GM10266 (cell line): ENCODE measurements around the gene CTCFL.
"Not testable (repeated sequence)": the region's sequence is repeated elsewhere in the genome, so short reads cannot be mapped to it uniquely, and the experiment has no call there.

Experiments used
- DNase-seq: peaks from one replicate; pipeline ENCODE4 v3.0.0; 2012; ENCODE audit errors: extremely low spot score
- TF ChIP-seq, protein P1 (sequence below): IDR thresholded peaks from 2 replicates; pipeline ENCODE4 v1.5.1; 2012; ENCODE audit warnings: mild to moderate bottlenecking, low read depth; ENCODE audit not compliant: control insufficient read depth, insufficient read depth; ENCODE audit errors: missing control alignments

CTCFL gene

DNA sequence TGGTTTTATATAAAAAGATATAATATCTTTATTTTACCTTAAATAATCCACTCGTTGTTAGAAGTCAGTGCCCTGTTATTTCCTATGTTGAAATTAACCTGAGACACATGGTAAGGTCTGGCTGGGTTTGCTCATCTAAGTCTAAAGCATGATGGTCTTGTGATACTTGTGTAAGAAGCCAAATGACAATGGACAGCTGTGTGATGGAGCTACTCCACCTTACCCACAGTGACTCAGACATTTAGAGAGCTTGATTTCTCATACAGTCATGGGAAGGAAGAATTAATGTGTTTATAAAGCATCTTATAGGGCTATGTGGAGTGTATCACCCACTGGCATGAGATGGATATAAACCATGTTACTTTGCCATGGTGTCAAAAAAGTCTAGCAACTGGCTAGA lies 11.7 kb downstream of the CTCFL start:
- TF ChIP-seq, protein P1, sequence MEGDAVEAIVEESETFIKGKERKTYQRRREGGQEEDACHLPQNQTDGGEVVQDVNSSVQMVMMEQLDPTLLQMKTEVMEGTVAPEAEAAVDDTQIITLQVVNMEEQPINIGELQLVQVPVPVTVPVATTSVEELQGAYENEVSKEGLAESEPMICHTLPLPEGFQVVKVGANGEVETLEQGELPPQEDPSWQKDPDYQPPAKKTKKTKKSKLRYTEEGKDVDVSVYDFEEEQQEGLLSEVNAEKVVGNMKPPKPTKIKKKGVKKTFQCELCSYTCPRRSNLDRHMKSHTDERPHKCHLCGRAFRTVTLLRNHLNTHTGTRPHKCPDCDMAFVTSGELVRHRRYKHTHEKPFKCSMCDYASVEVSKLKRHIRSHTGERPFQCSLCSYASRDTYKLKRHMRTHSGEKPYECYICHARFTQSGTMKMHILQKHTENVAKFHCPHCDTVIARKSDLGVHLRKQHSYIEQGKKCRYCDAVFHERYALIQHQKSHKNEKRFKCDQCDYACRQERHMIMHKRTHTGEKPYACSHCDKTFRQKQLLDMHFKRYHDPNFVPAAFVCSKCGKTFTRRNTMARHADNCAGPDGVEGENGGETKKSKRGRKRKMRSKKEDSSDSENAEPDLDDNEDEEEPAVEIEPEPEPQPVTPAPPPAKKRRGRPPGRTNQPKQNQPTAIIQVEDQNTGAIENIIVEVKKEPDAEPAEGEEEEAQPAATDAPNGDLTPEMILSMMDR, result no peak
- DNase-seq, result no peak

DNA sequence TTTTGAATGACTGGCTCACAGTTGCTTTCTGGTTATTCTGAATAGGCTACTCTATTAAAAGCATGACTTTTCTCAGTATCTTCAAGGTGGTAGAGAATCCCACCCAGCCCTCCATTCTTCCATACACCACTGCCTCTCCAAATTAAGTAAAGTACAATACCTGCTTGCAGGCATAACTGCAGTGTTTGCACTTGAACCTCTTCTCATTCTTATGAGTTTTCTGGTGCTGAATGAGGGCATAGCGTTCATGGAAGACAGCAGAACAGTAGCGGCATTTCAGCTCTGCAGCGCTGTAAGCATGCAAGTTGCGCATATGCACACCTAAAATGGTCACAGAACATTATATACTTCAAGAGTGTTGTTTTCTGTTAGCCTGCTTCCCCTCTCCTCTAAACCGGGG lies 12.5 kb downstream of the CTCFL start:
- TF ChIP-seq, protein P1, result no peak
- DNase-seq, result no peak

DNA sequence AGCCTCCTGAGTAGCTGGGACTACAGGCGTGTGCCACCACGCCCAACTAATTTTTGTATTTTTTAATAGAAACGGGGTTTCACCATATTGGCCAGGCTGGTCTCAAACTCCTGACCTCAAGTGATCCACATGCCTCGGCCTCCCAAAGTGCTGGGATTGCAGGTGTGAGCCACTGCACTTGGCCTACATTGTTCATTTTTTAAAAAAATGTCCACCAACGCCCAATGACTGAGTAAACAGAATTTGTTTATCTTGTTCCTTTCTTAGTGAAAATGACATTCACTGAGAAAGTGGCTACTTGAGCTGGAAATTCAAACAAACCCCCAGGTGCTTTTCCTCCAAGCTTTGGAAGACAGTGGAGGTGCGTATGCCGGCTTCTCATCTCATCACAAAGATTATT lies 13.2 kb downstream of the CTCFL start:
- not testable (repeated sequence) for DNase-seq

DNA sequence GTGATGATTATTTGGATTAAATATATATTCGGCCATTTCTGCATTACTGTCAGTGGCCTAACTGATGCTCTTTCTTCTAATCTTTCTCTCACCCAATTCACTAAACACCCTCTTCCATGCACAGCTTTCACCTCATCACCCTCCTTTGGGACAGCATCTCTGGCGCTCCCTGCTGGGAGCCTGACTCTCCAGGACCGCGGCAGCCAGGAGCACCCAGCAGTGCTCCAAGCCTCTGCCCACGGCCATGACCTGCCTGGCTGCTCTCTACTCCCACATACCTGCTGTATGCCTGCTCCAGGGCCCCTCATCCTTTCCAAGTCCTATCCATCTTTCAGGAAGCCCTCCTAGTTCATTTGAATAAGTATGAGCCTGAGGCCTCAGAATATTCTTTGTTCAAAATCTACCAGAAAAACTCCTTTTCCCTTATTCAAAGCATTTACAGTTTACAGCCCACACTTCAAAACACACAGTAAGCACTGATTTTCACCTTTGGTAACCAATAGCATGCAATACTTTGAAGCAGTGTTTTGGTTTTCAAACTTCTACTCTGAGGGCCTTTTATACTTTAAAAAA lies 15.2 kb downstream of the CTCFL start:
- peak; percentile 45 for DNase-seq
- TF ChIP-seq, protein P1, result peak; percentile 48

DNA sequence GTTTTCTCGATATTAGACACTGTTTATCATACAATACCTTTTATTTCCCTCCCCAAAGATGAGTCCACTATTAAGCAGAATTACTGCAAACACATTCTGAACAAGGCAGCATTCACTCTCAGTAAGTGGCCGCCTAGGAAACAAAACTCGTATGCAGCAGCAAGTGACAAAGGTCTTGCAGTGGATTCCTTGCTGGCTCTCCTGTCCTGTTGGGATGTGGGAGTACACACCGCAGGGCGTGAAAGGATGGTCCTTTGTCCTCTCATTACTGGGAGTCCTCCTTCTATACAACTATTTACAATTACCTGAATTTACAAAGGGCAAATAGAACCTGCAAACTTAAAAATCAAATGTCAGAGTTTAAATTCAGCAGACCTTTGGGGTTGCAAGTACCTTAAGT lies 16.1 kb downstream of the CTCFL start:
- no peak for DNase-seq
- TF ChIP-seq, protein P1, result no peak

DNA sequence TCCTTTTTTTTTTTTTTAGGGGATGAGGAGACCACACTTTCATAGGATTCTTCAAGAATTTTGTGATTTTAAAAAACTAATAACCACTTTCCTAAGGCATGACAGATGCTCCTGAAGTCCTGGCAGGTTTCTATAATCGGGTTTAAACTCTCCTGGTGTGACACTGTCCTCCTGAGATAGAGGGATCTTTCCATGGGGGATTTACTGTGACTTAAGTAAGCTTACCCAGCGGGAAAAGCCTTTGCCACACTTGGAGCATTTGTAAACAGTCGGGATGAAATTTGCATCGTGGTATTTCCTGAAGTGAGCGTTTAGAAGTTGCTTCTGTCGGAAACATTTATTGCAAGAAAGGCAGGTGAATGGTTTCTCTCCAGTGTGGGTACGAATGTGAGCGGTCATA lies 16.6 kb downstream of the CTCFL start:
- TF ChIP-seq, protein P1, result no peak
- DNase-seq, result no peak

DNA sequence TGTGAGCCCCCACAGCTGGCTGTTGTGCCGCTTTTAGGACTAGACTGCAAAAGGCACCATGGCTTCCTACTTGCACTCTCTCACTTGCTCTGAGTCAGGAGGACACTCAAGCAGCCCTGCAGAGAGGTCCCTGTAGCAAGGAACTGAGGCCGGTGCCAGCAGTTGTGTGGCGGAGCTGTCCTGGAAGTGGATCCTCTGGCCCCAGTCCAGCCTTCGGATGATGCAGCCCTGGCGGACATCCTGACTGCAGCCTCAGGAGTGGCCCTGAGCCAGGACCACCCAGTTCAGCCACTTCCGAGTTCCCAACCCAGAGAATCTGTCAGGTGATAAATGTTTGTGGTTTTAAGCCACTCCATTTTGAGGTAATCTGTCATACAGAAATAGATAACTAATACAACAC lies 17.5 kb downstream of the CTCFL start:
- no peak for DNase-seq
- TF ChIP-seq, protein P1, result no peak

DNA sequence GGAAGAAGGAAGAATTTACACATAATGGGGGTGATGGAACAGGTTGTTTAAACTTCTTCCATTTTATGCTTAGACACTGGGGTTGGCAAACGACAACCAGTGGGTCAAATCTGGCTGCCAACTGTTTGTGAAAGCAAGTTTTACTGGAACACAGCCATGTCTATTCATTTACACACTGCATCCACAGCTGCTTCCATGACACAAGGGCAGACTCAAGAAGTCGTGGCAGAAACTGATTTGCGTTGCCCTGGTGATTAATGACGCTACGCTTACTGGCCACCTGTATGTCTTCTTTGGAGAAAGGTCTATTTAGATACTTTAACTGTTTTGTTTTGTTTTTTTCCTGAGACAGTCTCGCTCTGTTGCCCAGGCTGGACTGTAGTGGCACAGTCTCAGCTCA lies 19.0 kb downstream of the CTCFL start:
- no peak for DNase-seq
- TF ChIP-seq, protein P1, result no peak
